Activated T-helper 9 cell treated with anti-CD3 and anti-CD28 coated beads, Interleukin-2, amount 50 U/mL, for 16 hours (primary cell): Measurements from ENCODE around the gene WBP11.

ENCODE experiments used
- DNase-seq: peaks from one replicate; pipeline ENCODE4 v3.0.0-alpha.2; 2020; ENCODE audit warnings: low read depth

WBP11 gene

GRCh38 chr12:14803011-14803829 is at the start of gene WBP11, which contains the start of gene C12orf60:
Gene WBP11 (minus strand): TSS chr12:14803478. CDS start chr12:14801383, 2,095 bp downstream.
Gene C12orf60 (plus strand): TSS chr12:14803670. CDS start chr12:14822936, 19,266 bp downstream.
- DNase-seq, result peak; percentile 75

- no peak for DNase-seq
Observed at GRCh38 chr12:14852880-14853279, 49.6 kb upstream of the WBP11 start.

- DNase-seq, result no peak
Observed at GRCh38 chr12:14850929-14851663, 47.8 kb upstream of the WBP11 start.

GRCh38 chr12:14849661-14850060 is 46.4 kb upstream of the WBP11 start:
- DNase-seq, result no peak

GRCh38 chr12:14846876-14847580 is 43.8 kb upstream of the WBP11 start:
- DNase-seq, result no peak

GRCh38 chr12:14846042-14846587 is 42.8 kb upstream of the WBP11 start:
- DNase-seq, result no peak

- DNase-seq, result no peak
Observed at GRCh38 chr12:14845350-14845750, 42.1 kb upstream of the WBP11 start.

GRCh38 chr12:14844401-14844800 is 41.1 kb upstream of the WBP11 start:
- DNase-seq, result no peak

GRCh38 chr12:14843425-14843887 is 40.2 kb upstream of the WBP11 start, which contains the start of gene ART4:
Gene ART4 (minus strand): TSS chr12:14843526. CDS start chr12:14843113, 413 bp downstream.
- DNase-seq, result no peak

- no peak for DNase-seq
Observed at GRCh38 chr12:14842315-14842714, 39.0 kb upstream of the WBP11 start.

- no peak for DNase-seq
Observed at GRCh38 chr12:14841761-14842160, 38.5 kb upstream of the WBP11 start.

- no peak for DNase-seq
Observed at GRCh38 chr12:14840616-14841015, 37.3 kb upstream of the WBP11 start.

GRCh38 chr12:14839262-14839661 is 36.0 kb upstream of the WBP11 start:
- DNase-seq, result no peak

GRCh38 chr12:14836336-14837210 is 33.3 kb upstream of the WBP11 start:
- DNase-seq, result no peak

- no peak for DNase-seq
Observed at GRCh38 chr12:14834509-14834908, 31.2 kb upstream of the WBP11 start.

- DNase-seq, result no peak
Observed at GRCh38 chr12:14833952-14834351, 30.7 kb upstream of the WBP11 start.

- DNase-seq, result no peak
Observed at GRCh38 chr12:14833336-14833735, 30.1 kb upstream of the WBP11 start.

- no peak for DNase-seq
Observed at GRCh38 chr12:14828892-14829291, 25.6 kb upstream of the WBP11 start.

- DNase-seq, result no peak
Observed at GRCh38 chr12:14827043-14827442, 23.8 kb upstream of the WBP11 start.

- DNase-seq, result no peak
Observed at GRCh38 chr12:14826491-14826890, 23.2 kb upstream of the WBP11 start.

GRCh38 chr12:14825256-14825655 is 22.0 kb upstream of the WBP11 start:
- no peak for DNase-seq
